Middle frontal gyrus (tissue), 1 donor: ENCODE results near the gene DDX10.
"Not testable (repeated sequence)": the region's sequence is repeated elsewhere in the genome, so short reads cannot be mapped to it uniquely, and the experiment has no call there.

Source experiments
- DNase-seq: peaks from one replicate; pipeline ENCODE4 v3.0.0-alpha.2; 2015; ENCODE audit warnings: low spot score; ENCODE audit errors: extremely low spot score

The DDX10 gene

GRCh38 chr11:108664730-108665525 lies at the start of gene DDX10:
Gene DDX10 (plus strand): TSS chr11:108665069. CDS start chr11:108665154, 85 bp downstream.
- peak; percentile 98 for DNase-seq

DNA sequence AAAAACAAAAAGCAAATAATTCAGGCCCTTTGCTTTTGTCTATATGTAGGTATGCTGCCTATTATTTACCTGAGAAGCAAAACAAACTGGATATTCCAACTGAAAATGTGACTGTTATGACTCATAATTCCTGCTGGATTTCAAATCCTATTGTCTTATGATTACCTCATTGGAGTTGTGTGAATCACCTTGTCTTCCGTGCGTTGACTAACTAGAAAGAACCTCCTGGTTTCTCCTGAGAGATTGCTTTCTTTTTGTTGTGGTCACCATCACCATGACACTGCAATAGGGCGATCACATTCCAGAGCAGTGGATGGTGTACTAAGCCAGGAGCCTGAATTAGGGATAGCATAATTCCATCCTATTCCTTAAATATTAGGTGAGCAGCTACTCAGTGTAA lies 48.3 kb upstream of the DDX10 start:
- no peak for DNase-seq

- no peak for DNase-seq
Observed at GRCh38 chr11:108617055-108617454, 47.8 kb upstream of the DDX10 start.

GRCh38 chr11:108618529-108618928 lies 46.3 kb upstream of the DDX10 start:
- DNase-seq = no peak

- DNase-seq = no peak
Observed at GRCh38 chr11:108620958-108621772, 43.7 kb upstream of the DDX10 start.

DNA sequence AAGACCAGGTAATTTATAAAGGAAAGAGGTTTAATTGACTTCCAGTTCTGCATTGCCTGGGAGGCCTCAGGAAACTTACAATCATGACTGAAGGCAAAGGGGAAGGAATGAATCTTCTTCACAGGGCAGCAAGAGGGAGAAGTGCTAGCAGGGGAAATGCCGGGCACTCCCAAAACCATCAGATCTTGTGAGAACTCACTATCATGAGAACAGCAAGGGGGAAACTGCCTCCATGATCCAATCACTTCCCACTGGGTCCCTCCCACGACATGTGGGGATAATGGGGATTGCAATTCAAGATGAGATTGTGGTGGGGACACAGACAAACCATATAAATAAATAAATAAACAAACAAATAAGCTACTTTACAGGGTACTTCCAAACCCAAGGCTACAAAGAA lies 42.5 kb upstream of the DDX10 start:
- DNase-seq = no peak

GRCh38 chr11:108624196-108624925 lies 40.5 kb upstream of the DDX10 start:
- DNase-seq = no peak

DNA sequence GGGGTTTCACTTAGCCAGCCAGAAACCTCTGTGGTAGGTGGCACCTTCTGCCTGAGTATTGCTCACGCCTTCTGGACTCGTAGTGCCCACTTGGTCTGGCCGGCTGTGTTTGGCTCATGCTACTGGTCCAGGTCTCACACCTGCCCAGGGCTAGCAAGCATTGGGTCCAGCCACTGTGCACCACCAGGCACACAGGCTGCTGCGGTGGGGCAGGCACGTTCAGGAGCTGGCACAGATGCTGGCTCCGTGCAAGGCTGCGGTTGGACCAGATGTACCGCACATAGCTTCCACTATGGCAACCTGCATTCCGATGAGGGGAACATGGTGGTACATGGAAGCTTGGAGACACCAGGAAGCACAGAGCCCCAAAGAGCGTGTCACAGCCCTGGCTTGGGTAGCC lies 36.5 kb upstream of the DDX10 start:
- no peak for DNase-seq

DNA sequence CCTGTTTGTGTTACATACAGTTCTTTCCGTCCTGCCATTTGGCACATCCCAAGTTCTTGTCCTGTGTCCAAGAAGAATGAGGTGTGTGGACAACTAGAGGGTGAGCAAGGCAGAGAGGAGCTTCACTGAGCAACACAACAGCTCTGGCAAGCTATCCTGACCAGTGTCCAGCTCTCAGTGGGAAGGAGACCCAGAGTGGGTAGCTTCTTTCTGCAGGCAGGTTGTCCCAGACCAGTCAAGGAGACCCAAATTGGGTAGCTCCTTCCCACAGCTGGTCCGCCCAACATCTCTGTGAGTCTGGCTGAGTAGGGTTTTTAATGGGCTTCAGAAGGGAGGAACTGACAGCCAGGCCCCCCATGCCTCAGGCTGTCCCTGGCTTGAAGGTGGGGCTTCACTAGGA lies 36.1 kb upstream of the DDX10 start:
- DNase-seq = no peak

DNA sequence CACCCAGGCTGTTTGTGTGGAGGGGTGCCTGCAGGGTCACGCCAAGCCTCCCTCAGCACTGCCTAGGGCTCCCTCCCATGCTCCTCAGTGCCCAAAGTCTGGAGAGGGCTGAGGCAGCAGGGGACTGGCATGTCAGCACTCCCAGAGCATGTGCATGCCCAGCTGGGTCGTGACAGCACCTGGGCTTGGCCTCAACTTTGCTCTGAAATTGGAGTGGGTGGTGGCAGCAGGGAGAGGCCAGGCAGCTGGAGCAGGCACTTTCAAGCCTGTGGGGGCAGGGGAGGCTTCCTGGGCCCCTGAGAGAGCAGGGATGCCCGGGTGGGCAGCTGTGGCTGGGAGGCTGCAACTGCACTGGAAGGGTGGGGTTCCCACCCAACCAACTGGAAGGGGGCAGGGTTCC lies 35.6 kb upstream of the DDX10 start:
- DNase-seq = no peak

DNA sequence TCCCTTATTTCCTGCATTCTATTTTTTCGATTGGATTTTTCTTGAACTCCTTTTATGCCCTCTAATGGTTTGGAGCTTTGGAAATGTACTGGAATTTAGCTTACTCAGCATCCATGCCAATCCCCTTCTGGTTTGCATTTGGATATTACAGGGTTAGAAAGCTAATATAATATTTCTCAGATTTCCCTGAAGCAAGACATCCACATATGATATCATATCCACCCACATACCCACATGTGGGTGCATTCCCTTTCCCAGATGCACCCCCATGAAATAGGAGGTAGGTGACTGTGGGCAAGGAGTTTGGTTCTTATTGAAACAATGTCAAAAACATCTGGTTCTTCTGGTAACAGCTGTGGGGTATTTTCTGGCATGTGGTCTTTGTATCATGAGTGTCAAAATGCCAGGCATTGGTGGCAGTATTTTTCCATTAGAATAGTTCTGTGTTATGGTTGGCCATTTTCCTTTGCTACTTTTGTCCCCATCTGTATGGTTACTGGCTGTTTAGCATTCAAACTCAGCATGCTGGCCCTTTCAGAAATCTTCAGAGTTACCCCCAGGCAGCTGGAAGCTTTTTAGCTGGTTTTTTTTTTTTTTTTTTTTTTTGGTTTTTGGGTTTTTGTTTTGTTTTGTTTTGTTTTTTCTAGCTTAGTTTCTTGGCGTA lies 32.7 kb upstream of the DDX10 start:
- no peak for DNase-seq

DNA sequence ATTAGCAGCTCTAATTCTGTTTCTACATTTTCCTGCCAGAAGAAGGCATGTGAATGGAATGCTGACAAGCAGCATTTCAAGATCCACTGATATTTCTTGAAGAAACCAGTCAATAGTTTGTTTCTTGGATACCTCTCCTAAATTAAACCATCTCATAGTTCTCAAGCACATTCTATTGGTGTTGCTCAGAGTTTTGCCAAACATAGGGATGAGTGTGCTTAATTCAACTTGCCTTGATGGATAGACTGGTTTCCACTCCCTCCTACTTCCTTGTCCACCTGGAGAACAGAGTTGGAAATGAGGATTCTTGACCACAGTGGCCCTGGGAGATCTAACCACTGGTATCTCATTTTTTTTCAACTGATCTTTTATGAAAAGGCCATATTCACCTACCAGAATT lies 29.8 kb upstream of the DDX10 start:
- no peak for DNase-seq

DNA sequence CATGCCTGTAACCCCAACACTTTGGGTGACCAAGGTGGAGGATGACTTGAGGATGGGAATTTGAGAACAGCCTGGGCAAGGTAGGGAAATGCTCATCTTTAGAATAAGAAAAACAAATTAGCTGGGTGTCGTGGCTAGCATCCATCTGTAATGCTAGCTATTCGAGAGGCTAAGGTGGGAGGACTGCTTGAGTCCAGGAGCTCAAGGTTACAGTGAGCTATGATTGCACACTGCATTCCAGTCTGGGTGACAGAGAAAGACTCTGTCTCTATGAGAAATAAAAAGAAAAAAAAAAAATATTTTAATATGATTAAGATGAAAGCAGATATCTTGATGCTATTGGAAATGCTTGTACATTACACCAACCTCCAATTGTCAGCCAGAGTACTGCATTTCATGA lies 28.6 kb upstream of the DDX10 start:
- DNase-seq = no peak

DNA sequence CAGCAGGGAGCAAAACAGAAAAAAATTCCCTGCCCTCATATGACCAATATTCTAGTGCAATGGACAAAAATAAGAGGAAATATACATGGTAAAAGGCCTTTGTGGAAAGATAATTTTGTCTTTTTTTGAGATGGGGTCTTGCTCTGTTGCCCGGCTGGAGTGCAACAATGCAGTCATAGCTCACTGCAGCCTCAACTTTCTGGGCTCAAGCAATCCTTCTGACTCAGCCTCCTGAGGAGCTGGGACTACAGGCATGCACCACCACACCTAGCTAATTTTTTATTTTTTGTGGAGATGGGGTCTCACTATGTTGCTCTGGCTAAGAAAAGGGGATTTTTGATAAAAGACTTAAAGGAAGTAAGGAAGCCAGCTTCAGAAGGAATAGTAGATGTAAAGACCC lies 25.7 kb upstream of the DDX10 start:
- DNase-seq = no peak

- DNase-seq = not testable (repeated sequence)
Observed at GRCh38 chr11:108641752-108642151, 23.1 kb upstream of the DDX10 start.

GRCh38 chr11:108643974-108644373 lies 20.9 kb upstream of the DDX10 start:
- DNase-seq = no peak

GRCh38 chr11:108645970-108646369 lies 18.9 kb upstream of the DDX10 start:
- DNase-seq = no peak

GRCh38 chr11:108647387-108647700 lies 17.5 kb upstream of the DDX10 start:
- DNase-seq = no peak

DNA sequence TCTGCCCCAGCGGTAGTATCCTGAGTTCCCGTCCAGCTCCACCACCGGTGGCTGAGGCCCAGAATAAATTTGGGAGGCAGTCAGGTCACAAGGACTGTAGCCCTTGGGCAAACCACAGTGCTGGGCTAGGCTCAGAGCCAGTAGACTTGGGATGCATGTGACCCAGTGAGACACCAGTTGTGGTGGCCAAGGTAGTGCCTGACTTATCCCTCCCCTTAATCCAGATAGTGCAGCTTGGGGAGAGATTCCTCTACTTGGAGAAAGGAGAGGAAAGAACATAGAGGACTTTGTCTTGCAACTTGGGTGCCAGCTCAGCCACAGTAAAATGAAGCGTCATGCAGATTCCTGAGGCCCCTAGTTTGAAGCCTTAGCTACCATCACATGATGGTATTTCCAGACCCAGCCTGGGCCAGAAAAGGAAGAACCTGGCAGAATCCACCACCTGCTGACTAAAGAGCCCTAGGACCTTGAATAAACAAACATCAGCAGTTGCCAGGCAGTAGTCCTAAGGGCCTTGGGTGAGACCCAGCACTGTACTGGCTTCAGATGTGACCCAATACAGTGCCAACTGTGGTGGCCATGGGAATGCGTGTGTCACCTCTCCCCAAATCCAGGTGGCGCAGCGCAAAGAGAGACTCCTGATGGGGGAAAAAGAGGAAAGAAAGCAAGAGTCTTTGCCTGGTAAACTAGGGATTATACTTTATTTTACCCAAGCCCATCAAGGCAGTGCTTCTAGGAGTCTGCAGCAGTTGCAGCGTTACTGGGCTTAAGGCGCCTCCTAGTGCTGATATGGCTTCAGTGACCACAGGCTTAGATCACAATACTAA lies 17.0 kb upstream of the DDX10 start:
- peak; percentile 55 for DNase-seq

- no peak for DNase-seq
Observed at GRCh38 chr11:108648528-108648885, 16.4 kb upstream of the DDX10 start.

DNA sequence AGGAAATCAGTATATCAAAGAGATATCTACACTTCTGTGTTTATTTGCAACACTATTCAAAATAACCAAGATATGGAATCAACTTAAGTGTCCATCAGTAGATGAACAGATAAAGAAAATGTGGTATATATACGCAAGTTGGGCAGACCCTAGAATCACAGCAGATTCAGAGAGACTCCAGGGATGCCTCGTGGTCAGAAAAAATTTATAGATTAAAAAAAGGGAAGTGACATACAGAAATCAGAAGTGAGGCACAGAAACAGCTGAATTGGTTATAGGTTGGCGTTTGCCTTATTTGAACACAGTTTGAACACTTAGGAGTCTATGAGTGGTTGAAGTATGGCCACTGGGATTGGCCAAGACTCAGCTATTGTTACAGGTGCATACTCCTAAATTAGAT lies 10.8 kb upstream of the DDX10 start:
- DNase-seq = not testable (repeated sequence)
